ENCODE measurements around the gene CYTH4.
"Not testable (repeated sequence)": the region's sequence is repeated elsewhere in the genome, so short reads cannot be mapped to it uniquely, and the experiment has no call there.

The CYTH4 gene

GRCh38 chr22:37249986-37250385 lies 32.3 kb upstream of the CYTH4 start:
- no peak overlapping the region for H2BK5ac ChIP-seq (ENCODE audit: low read length)
- WGBS, 2 donors (ENCODE audit: extremely low coverage in 2 of 2, insufficient read length in 2 of 2, insufficient replicate concordance in 1 of 2), result no CpG with 5 or more reads among the region's 12 CpGs

GRCh38 chr22:37251836-37252235 lies 30.5 kb upstream of the CYTH4 start:
- H2BK5ac ChIP-seq (ENCODE audit: low read length); DNase-seq (ENCODE audit: low spot score); H2BK15ac ChIP-seq (ENCODE audit: low read length); H3K9me3 ChIP-seq (replicated peaks in 1 of 2; ENCODE audit: control insufficient read depth in 2 of 2, insufficient read depth in 1 of 2, low read depth in 1 of 2, low read length in 2 of 2); H4K91ac ChIP-seq (ENCODE audit: low read depth, low read length, poor library complexity); H2AFZ ChIP-seq (ENCODE audit: low read length); H3K9ac ChIP-seq (ENCODE audit: low read depth, low read length, poor library complexity); H3K4me1 ChIP-seq (ENCODE audit: control insufficient read depth in 2 of 2, insufficient read depth in 1 of 2, low read depth in 1 of 2, low read length in 2 of 2); H3K4ac ChIP-seq (ENCODE audit: low read length); H3K18ac ChIP-seq (ENCODE audit: low read length); H3K36me3 ChIP-seq (replicated peaks in 1 of 2; ENCODE audit: control insufficient read depth in 2 of 2, insufficient read depth in 2 of 2, low read length in 2 of 2); H4K8ac ChIP-seq (ENCODE audit: low read depth, low read length); H2AK5ac ChIP-seq (ENCODE audit: low read depth, low read length); H3K27ac ChIP-seq (replicated peaks; ENCODE audit: low read length); H3K14ac ChIP-seq (ENCODE audit: low read length); H2BK120ac ChIP-seq (ENCODE audit: low read depth, low read length); H3K27me3 ChIP-seq (ENCODE audit: control insufficient read depth in 3 of 3, insufficient read depth in 3 of 3, low read depth in 1 of 3, low read length in 3 of 3); H3K4me2 ChIP-seq (ENCODE audit: insufficient read depth, low read length, poor library complexity, severe bottlenecking); H2BK12ac ChIP-seq (ENCODE audit: low read length); H3K79me1 ChIP-seq (ENCODE audit: low read depth, low read length); H3K23ac ChIP-seq (ENCODE audit: low read depth, low read length, poor library complexity); H3K4me3 ChIP-seq (ENCODE audit: low read length in 2 of 2): not testable (repeated sequence)
- WGBS, 2 donors (ENCODE audit: extremely low coverage in 2 of 2, insufficient read length in 2 of 2, insufficient replicate concordance in 1 of 2), result no CpG with 5 or more reads among the region's 8 CpGs

More at GRCh38 chr22:37249986-37250385, 32.3 kb upstream of the CYTH4 start:
- no peak for DNase-seq (ENCODE audit: low spot score)
- Histone ChIP-seq H3K4me3 (ENCODE audit: low read length in 2 of 2) (no peak overlapping the region), H3K79me1 (ENCODE audit: low read depth, low read length) (no peaks in the 10 kb centered on the region), H3K27me3 (ENCODE audit: control insufficient read depth in 3 of 3, insufficient read depth in 3 of 3, low read depth in 1 of 3, low read length in 3 of 3) (peaks cover 0 to 3% (median 0%) of the 10 kb centered on the region in 3 experiments), H3K9ac (ENCODE audit: low read depth, low read length, poor library complexity) (no peak overlapping the region), H2BK120ac (ENCODE audit: low read depth, low read length) (no peak overlapping the region), H2AK5ac (ENCODE audit: low read depth, low read length) (no peak overlapping the region), H3K9me3 (replicated peaks in 1 of 2; ENCODE audit: control insufficient read depth in 2 of 2, insufficient read depth in 1 of 2, low read depth in 1 of 2, low read length in 2 of 2) (no peaks in the 10 kb centered on the region), H4K8ac (ENCODE audit: low read depth, low read length) (no peak overlapping the region), H2AFZ (ENCODE audit: low read length) (no peak overlapping the region), H2BK15ac (ENCODE audit: low read length) (no peak overlapping the region), H3K4me1 (ENCODE audit: control insufficient read depth in 2 of 2, insufficient read depth in 1 of 2, low read depth in 1 of 2, low read length in 2 of 2) (peaks cover 0 to 2% of the 10 kb centered on the region in 2 donors), H4K91ac (ENCODE audit: low read depth, low read length, poor library complexity) (no peak overlapping the region), H3K18ac (ENCODE audit: low read length) (no peak overlapping the region), H3K27ac (replicated peaks; ENCODE audit: low read length) (no peak overlapping the region), H2BK12ac (ENCODE audit: low read length) (no peak overlapping the region), H3K4me2 (ENCODE audit: insufficient read depth, low read length, poor library complexity, severe bottlenecking) (no peak overlapping the region), H3K23ac (ENCODE audit: low read depth, low read length, poor library complexity) (no peak overlapping the region), H3K14ac (ENCODE audit: low read length) (no peak overlapping the region), H3K4ac (ENCODE audit: low read length) (no peak overlapping the region), H3K36me3 (replicated peaks in 1 of 2; ENCODE audit: control insufficient read depth in 2 of 2, insufficient read depth in 2 of 2, low read length in 2 of 2) (no peaks in the 10 kb centered on the region)

- Histone ChIP-seq H2AFZ (ENCODE audit: low read length) (no peak overlapping the region), H3K36me3 (replicated peaks in 1 of 2; ENCODE audit: control insufficient read depth in 2 of 2, insufficient read depth in 2 of 2, low read length in 2 of 2) (no peaks in the 10 kb centered on the region)
- WGBS, 2 donors (ENCODE audit: extremely low coverage in 2 of 2, insufficient read length in 2 of 2, insufficient replicate concordance in 1 of 2), result no CpG with 5 or more reads among the region's 7 CpGs
These were observed 29.1 kb upstream of the CYTH4 start for GRCh38 chr22:37253126-37253660.

GRCh38 chr22:37254209-37254866 lies 28.0 kb upstream of the CYTH4 start:
- peaks cover 0 to 7% (median 2%) of the 10 kb centered on the region in 3 experiments for H3K27me3 ChIP-seq (ENCODE audit: control insufficient read depth in 3 of 3, insufficient read depth in 3 of 3, low read depth in 1 of 3, low read length in 3 of 3)
- no peak overlapping the region for H3K4ac ChIP-seq (ENCODE audit: low read length)
- H3K27ac ChIP-seq (replicated peaks; ENCODE audit: low read length), result no peak overlapping the region
- H3K79me1 ChIP-seq (ENCODE audit: low read depth, low read length), result no peaks in the 10 kb centered on the region
- peaks cover 1 to 9% of the 10 kb centered on the region in 2 donors for H3K4me1 ChIP-seq (ENCODE audit: control insufficient read depth in 2 of 2, insufficient read depth in 1 of 2, low read depth in 1 of 2, low read length in 2 of 2)
- no peak overlapping the region for H3K4me2 ChIP-seq (ENCODE audit: insufficient read depth, low read length, poor library complexity, severe bottlenecking)
- H3K23ac ChIP-seq (ENCODE audit: low read depth, low read length, poor library complexity), result no peak overlapping the region
- no peak overlapping the region for H2BK120ac ChIP-seq (ENCODE audit: low read depth, low read length)
- no peak overlapping the region for H4K8ac ChIP-seq (ENCODE audit: low read depth, low read length)
- H2BK12ac ChIP-seq (ENCODE audit: low read length), result no peak overlapping the region
- H2BK15ac ChIP-seq (ENCODE audit: low read length), result no peak overlapping the region
- no peak overlapping the region for H3K14ac ChIP-seq (ENCODE audit: low read length)
- H3K9ac ChIP-seq (ENCODE audit: low read depth, low read length, poor library complexity), result no peak overlapping the region
- no peak for DNase-seq (ENCODE audit: low spot score)
- H3K4me3 ChIP-seq (ENCODE audit: low read length in 2 of 2), result no peak overlapping the region
- H2AK5ac ChIP-seq (ENCODE audit: low read depth, low read length), result no peak overlapping the region
- no peaks in the 10 kb centered on the region for H3K9me3 ChIP-seq (replicated peaks in 1 of 2; ENCODE audit: control insufficient read depth in 2 of 2, insufficient read depth in 1 of 2, low read depth in 1 of 2, low read length in 2 of 2)
- H2BK5ac ChIP-seq (ENCODE audit: low read length), result no peak overlapping the region
- H2AFZ ChIP-seq (ENCODE audit: low read length), result no peak overlapping the region
- H3K18ac ChIP-seq (ENCODE audit: low read length), result no peak overlapping the region
- H3K36me3 ChIP-seq (replicated peaks in 1 of 2; ENCODE audit: control insufficient read depth in 2 of 2, insufficient read depth in 2 of 2, low read length in 2 of 2), result no peaks in the 10 kb centered on the region
- WGBS, 2 donors (ENCODE audit: extremely low coverage in 2 of 2, insufficient read length in 2 of 2, insufficient replicate concordance in 1 of 2), result no CpG with 5 or more reads among the region's 5 CpGs
- no peak overlapping the region for H4K91ac ChIP-seq (ENCODE audit: low read depth, low read length, poor library complexity)

More at GRCh38 chr22:37253126-37253660, 29.1 kb upstream of the CYTH4 start:
- Histone ChIP-seq H3K9me3 (replicated peaks in 1 of 2; ENCODE audit: control insufficient read depth in 2 of 2, insufficient read depth in 1 of 2, low read depth in 1 of 2, low read length in 2 of 2) (no peaks in the 10 kb centered on the region), H2BK12ac (ENCODE audit: low read length) (no peak overlapping the region), H4K8ac (ENCODE audit: low read depth, low read length) (no peak overlapping the region), H2AK5ac (ENCODE audit: low read depth, low read length) (no peak overlapping the region), H3K27me3 (ENCODE audit: control insufficient read depth in 3 of 3, insufficient read depth in 3 of 3, low read depth in 1 of 3, low read length in 3 of 3) (peaks cover 0 to 6% (median 0%) of the 10 kb centered on the region in 3 experiments), H3K18ac (ENCODE audit: low read length) (no peak overlapping the region), H2BK5ac (ENCODE audit: low read length) (no peak overlapping the region), H3K4me1 (ENCODE audit: control insufficient read depth in 2 of 2, insufficient read depth in 1 of 2, low read depth in 1 of 2, low read length in 2 of 2) (peaks cover 0 to 5% of the 10 kb centered on the region in 2 donors), H3K79me1 (ENCODE audit: low read depth, low read length) (no peaks in the 10 kb centered on the region), H3K27ac (replicated peaks; ENCODE audit: low read length) (no peak overlapping the region), H3K9ac (ENCODE audit: low read depth, low read length, poor library complexity) (no peak overlapping the region), H2BK120ac (ENCODE audit: low read depth, low read length) (no peak overlapping the region), H3K14ac (ENCODE audit: low read length) (no peak overlapping the region), H3K4me3 (ENCODE audit: low read length in 2 of 2) (no peak overlapping the region), H3K23ac (ENCODE audit: low read depth, low read length, poor library complexity) (no peak overlapping the region), H2BK15ac (ENCODE audit: low read length) (no peak overlapping the region), H3K4ac (ENCODE audit: low read length) (no peak overlapping the region), H3K4me2 (ENCODE audit: insufficient read depth, low read length, poor library complexity, severe bottlenecking) (no peak overlapping the region), H4K91ac (ENCODE audit: low read depth, low read length, poor library complexity) (no peak overlapping the region)
- no peak for DNase-seq (ENCODE audit: low spot score)
